ENCODE measurements around the gene MAP2K5.

DNA sequence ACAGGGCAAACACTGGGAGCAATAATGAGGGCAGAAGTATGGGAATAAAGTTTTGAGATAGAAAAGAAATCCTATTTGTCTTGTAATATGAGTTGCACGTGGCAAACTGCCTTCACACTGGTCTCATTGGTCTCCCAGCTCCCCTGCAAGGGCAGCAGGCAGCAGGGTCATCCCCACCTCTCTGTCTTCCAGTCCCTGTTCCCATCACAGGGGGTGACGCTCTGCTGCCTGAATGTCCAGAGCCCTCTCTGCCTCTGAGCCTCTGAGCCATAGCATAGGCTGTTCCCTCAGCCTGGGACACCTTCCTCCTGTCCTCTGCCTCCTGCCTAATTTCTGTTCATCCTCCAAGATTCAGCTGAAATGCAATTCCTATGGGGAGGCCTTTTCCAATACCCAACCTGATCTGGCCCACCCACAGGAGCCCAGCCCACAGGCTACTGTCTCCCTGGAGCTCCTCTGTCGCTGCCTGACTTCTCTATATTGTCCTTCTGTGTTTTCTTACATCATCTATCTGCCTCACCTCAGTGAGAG is 270.7 kb downstream of the MAP2K5 start:
- TF ChIP-seq, protein P1, sequence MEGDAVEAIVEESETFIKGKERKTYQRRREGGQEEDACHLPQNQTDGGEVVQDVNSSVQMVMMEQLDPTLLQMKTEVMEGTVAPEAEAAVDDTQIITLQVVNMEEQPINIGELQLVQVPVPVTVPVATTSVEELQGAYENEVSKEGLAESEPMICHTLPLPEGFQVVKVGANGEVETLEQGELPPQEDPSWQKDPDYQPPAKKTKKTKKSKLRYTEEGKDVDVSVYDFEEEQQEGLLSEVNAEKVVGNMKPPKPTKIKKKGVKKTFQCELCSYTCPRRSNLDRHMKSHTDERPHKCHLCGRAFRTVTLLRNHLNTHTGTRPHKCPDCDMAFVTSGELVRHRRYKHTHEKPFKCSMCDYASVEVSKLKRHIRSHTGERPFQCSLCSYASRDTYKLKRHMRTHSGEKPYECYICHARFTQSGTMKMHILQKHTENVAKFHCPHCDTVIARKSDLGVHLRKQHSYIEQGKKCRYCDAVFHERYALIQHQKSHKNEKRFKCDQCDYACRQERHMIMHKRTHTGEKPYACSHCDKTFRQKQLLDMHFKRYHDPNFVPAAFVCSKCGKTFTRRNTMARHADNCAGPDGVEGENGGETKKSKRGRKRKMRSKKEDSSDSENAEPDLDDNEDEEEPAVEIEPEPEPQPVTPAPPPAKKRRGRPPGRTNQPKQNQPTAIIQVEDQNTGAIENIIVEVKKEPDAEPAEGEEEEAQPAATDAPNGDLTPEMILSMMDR (IDR thresholded peaks at IDR 0.05; ENCODE audit: insufficient read depth, low read depth, low read length), result no peak
- no peak for TF ChIP-seq EZH2 (IDR thresholded peaks at IDR 0.05; ENCODE audit: insufficient read depth, low read length)

All from astrocyte (in vitro differentiated cells and primary cell).